Measurements from ENCODE around the gene DCC.

- TF ChIP-seq FOXM1 (IDR thresholded peaks at IDR 0.05; ENCODE audit: borderline replicate concordance) (no peak), LEF1 (IDR thresholded peaks at IDR 0.05; ENCODE audit: borderline replicate concordance) (no peak), FOXK2 (IDR thresholded peaks at IDR 0.05) (no peak), TARDBP (IDR thresholded peaks at IDR 0.05) (no peak), BHLHE40 (IDR thresholded peaks at IDR 0.05; ENCODE audit: borderline replicate concordance) (no peak)
- TF ChIP-seq, protein P1, sequence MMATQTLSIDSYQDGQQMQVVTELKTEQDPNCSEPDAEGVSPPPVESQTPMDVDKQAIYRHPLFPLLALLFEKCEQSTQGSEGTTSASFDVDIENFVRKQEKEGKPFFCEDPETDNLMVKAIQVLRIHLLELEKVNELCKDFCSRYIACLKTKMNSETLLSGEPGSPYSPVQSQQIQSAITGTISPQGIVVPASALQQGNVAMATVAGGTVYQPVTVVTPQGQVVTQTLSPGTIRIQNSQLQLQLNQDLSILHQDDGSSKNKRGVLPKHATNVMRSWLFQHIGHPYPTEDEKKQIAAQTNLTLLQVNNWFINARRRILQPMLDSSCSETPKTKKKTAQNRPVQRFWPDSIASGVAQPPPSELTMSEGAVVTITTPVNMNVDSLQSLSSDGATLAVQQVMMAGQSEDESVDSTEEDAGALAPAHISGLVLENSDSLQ (IDR thresholded peaks at IDR 0.05): no peak
Observed at GRCh38 chr18:53526101-53526870, 1186.3 kb downstream of the DCC start.

Measured in HEK293T (cell line).